ENCODE data around the gene RELB. TPM values are rescaled to one million over a fixed set of nuclear protein-coding genes. Genes with fewer than 3 reads are reported as not detected.

Gene RELB
- total RNA-seq, 1 experiment from 2014 or later: 11.9 TPM

DNA sequence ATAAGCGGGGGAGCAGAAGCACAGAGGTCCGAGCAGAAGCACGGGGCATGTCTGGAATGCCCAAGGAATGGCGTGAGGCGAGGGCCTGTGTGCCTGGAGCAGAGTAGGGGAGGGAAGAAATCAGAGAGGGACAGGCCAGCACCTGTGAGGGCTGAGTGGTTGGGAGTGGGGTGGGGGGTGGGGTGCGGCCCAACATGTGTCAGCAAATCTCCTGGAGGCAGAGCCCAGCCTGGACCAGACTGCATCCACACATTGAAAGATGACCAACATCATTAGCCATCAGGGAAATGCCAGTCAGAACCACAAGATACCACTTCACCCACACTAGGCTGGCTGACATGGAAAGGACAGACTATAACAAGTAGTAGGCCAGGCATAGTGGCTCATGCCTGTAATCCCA, 48.8 kb downstream of the RELB start:
- intact Hi-C loops (cut with micrococcal nuclease; ENCODE audit: unreplicated experiment): no loop called here
- H3K27me3 ChIP-seq (replicated peaks; ENCODE audit: insufficient read depth, low read depth, low read length, poor library complexity): no peaks in the 10 kb centered on the region
- H3K36me3 ChIP-seq (ENCODE audit: insufficient read depth, low read length, poor library complexity, severe bottlenecking): peaks cover 30% of the 10 kb centered on the region
- TF ChIP-seq EZH2 (IDR thresholded peaks at IDR 0.05; ENCODE audit: borderline replicate concordance, low read depth, low read length, poor library complexity, severe bottlenecking): no peak
- TF ChIP-seq, protein P1, sequence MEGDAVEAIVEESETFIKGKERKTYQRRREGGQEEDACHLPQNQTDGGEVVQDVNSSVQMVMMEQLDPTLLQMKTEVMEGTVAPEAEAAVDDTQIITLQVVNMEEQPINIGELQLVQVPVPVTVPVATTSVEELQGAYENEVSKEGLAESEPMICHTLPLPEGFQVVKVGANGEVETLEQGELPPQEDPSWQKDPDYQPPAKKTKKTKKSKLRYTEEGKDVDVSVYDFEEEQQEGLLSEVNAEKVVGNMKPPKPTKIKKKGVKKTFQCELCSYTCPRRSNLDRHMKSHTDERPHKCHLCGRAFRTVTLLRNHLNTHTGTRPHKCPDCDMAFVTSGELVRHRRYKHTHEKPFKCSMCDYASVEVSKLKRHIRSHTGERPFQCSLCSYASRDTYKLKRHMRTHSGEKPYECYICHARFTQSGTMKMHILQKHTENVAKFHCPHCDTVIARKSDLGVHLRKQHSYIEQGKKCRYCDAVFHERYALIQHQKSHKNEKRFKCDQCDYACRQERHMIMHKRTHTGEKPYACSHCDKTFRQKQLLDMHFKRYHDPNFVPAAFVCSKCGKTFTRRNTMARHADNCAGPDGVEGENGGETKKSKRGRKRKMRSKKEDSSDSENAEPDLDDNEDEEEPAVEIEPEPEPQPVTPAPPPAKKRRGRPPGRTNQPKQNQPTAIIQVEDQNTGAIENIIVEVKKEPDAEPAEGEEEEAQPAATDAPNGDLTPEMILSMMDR (conservative IDR thresholded peaks at IDR 0.05; ENCODE audit: low read depth, low read length): no peak
- H3K4me3 ChIP-seq (ENCODE audit: low read depth, low read length, poor library complexity, severe bottlenecking): no peak overlapping the region
- no peak overlapping the region for H3K27ac ChIP-seq (ENCODE audit: low read depth, low read length, poor library complexity, severe bottlenecking)
- H3K4me1 ChIP-seq (ENCODE audit: insufficient read depth, low read length, poor library complexity, severe bottlenecking): no peaks in the 10 kb centered on the region
- DNase-seq (ENCODE audit: low spot score): no peak
- no TSS peak for BruUV-seq (replicated peaks)
- CTCF ChIA-PET: no interaction called here
- no peaks in the 10 kb centered on the region for H3K9me3 ChIP-seq (ENCODE audit: low read depth, low read length, poor library complexity, severe bottlenecking)
- POLR2A ChIA-PET (ENCODE audit: low non-redundant PET): no interaction called here

DNA sequence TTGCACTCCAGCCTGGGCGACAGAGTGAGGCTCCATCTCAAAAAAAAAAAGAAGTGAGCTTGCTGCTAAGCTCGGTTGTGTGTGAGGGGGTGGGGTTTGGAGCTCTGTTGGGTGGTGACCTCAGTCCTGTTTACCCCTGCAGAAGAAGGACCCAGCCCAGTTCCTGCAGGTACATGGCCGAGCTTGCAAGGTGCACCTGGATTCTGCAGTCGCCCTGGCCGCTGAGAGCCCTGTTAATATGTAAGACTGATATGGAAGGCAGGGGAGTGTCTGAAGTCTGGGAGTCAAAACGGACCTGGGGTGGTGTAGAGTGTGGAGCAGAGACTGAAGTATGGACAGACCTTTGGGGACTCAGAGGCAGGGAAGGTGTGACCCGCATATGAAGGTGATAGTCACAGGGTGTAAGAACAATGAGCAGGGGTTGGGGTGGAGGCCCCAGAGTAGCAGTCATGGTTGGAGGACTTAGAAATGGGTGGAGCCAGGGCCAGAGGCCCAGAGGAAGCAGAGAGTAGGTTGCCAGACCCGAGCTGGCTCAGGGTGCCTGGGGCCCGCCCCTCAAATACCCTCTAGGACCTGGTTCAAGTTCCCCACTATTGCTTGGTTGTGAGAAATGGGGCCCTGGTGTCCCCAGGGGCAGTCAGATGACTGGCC, 50.8 kb downstream of the RELB start:
- no peaks in the 10 kb centered on the region for H3K4me1 ChIP-seq (ENCODE audit: insufficient read depth, low read length, poor library complexity, severe bottlenecking)
- H3K36me3 ChIP-seq (ENCODE audit: insufficient read depth, low read length, poor library complexity, severe bottlenecking): peaks cover 33% of the 10 kb centered on the region
- ChIA-PET POLR2A (ENCODE audit: low non-redundant PET) (no interaction called here), CTCF (interaction anchor here (1.4 kb wide), 1 partner anchor 8 kb away, joined by 3 read pairs; no protein-coding TSS in a partner anchor)
- no peaks in the 10 kb centered on the region for H3K27me3 ChIP-seq (replicated peaks; ENCODE audit: insufficient read depth, low read depth, low read length, poor library complexity)
- no TSS peak for BruUV-seq (replicated peaks)
- intact Hi-C loops (cut with micrococcal nuclease; ENCODE audit: unreplicated experiment): no loop called here
- no peaks in the 10 kb centered on the region for H3K9me3 ChIP-seq (ENCODE audit: low read depth, low read length, poor library complexity, severe bottlenecking)
- DNase-seq (ENCODE audit: low spot score): no peak
- H3K27ac ChIP-seq (ENCODE audit: low read depth, low read length, poor library complexity, severe bottlenecking): no peak overlapping the region
- no peak overlapping the region for H3K4me3 ChIP-seq (ENCODE audit: low read depth, low read length, poor library complexity, severe bottlenecking)
- TF ChIP-seq, protein P1 (conservative IDR thresholded peaks at IDR 0.05; ENCODE audit: low read depth, low read length): no peak
- no peak for TF ChIP-seq EZH2 (IDR thresholded peaks at IDR 0.05; ENCODE audit: borderline replicate concordance, low read depth, low read length, poor library complexity, severe bottlenecking)

DNA sequence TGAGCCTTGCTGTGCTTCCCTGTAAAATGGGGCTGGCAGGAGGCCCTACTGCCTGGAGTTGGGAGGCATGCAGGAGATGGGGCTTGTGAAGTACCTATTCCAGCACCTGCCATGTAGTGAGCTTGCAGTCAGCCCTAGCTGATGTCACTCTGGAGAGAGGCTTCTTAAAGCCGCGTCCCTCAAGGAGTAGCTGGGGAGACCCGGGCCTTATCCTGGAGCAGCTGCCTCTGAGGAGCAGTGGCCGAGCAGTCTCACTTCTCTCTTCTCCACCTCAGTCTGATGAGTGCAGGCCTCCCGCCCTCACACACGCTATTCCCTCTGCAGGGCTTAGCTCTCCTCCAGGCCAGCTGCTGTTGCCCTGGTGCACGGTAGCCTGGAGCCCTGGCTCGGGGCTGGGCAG, 55.6 kb downstream of the RELB start:
- ChIA-PET POLR2A (ENCODE audit: low non-redundant PET) (no interaction called here), CTCF (no interaction called here)
- no peaks in the 10 kb centered on the region for H3K9me3 ChIP-seq (ENCODE audit: low read depth, low read length, poor library complexity, severe bottlenecking)
- no peak for DNase-seq (ENCODE audit: low spot score)
- no peaks in the 10 kb centered on the region for H3K4me1 ChIP-seq (ENCODE audit: insufficient read depth, low read length, poor library complexity, severe bottlenecking)
- H3K27me3 ChIP-seq (replicated peaks; ENCODE audit: insufficient read depth, low read depth, low read length, poor library complexity): no peaks in the 10 kb centered on the region
- no peak overlapping the region for H3K4me3 ChIP-seq (ENCODE audit: low read depth, low read length, poor library complexity, severe bottlenecking)
- intact Hi-C loops (cut with micrococcal nuclease; ENCODE audit: unreplicated experiment): no loop called here
- no TSS peak for BruUV-seq (replicated peaks)
- TF ChIP-seq EZH2 (IDR thresholded peaks at IDR 0.05; ENCODE audit: borderline replicate concordance, low read depth, low read length, poor library complexity, severe bottlenecking): no peak
- TF ChIP-seq, protein P1 (conservative IDR thresholded peaks at IDR 0.05; ENCODE audit: low read depth, low read length): no peak
- H3K36me3 ChIP-seq (ENCODE audit: insufficient read depth, low read length, poor library complexity, severe bottlenecking): peaks cover 70% of the 10 kb centered on the region
- H3K27ac ChIP-seq (ENCODE audit: low read depth, low read length, poor library complexity, severe bottlenecking): no peak overlapping the region

All from A673 (cell line).